ENCODE results near the gene HAGHL. TPM values are rescaled to one million over a fixed set of nuclear protein-coding genes. Genes with fewer than 3 reads are reported as not detected.
"Not testable (repeated sequence)": the region's sequence is repeated elsewhere in the genome, so short reads cannot be mapped to it uniquely, and the experiment has no call there.

The HAGHL gene
- total RNA-seq, 2 donors from 2014 or later = 12.0 to 15.8 TPM

DNA sequence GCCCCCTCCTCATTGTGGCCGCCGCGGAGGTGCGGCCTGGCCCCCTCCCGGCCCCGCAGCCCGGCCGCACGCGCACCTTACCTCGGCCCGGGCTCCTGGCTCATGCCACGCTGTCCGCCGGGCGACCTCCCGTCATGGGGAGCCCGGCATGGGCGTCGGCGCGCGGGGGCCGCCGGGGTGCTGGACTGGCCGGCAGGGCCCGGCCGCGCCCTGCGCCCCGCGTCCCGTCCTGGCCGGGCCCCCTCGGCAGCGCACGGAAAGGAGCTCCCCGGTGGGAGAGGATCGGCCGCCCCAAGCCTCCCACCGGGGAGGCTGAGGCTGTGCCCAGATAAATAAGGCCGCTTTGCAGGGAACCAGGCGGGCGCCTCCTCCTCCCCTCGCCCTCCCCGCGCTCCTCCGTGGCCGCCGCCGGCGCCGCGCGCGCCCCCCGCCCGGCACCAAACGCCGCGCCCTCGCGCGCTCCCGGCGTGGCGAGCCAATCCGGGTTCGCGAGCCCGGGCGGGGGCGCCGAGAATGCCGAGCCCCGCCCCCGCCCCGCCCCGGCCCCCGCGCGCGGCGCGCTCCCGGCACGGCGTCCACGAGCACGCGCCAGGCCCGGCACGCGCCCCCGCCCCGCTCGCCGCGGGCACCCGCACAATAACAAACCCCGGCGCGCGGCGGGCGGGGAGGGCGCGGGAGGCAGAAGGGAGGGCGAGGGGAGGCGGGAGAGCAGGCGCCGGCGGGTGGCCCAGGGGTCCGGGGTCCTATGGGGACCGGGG is 21.3 kb upstream of the HAGHL start, which contains the start of gene FBXL16:
Gene FBXL16, minus strand, starts transcription at position 371 of the 758 bp plus-strand sequence. CDS start 8,396 bp downstream, outside the sequence.
- intact Hi-C loops (cut with DNase I) = no loop called here
- ATAC-seq = no peak
- DNase-seq = no peak

DNA sequence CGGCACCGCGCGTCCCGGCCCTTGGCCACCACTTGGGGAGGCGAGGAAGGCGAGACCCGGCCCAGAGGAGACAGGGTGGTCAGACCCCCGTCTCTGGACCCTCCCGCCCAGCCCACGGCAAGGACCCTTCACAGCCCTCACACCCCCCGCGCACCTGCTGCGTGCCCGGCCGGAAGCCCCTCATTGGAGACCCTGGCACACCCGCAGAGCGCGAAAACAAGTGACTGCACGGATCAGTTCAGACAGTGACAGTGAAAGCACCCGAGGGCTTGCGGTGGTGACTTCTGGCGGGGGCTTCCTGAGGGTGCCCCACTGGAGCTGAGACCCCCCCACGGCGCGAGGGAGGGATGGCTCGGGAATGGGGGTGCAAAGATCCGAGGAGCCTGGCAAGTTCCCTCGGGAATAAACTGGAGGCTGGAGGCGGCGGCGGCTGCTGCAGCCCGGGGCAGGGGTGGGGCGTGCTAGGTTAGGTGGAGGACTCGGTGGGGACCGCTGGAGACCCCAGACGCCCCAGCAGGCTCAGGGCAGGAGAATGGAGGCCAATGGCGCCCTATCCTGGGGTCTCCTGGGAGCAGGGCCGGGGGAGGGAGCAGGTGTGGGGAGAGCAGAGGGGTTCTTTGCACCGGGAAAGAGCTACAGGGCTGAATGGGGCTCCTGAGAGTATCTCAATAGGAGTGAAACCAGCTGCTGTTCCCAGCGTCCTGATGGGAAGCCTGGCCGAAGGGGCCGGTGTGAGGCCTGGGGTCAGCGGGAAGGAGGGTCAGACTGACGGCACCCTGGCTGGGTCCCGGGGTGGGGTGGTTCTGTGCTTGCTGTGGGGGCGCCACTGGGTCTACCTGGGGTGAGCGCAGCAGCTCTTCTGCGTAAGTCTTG is 20.5 kb upstream of the HAGHL start:
- DNase-seq (no peak), ATAC-seq (no peak)
- intact Hi-C loops (cut with DNase I) = no loop called here

DNA sequence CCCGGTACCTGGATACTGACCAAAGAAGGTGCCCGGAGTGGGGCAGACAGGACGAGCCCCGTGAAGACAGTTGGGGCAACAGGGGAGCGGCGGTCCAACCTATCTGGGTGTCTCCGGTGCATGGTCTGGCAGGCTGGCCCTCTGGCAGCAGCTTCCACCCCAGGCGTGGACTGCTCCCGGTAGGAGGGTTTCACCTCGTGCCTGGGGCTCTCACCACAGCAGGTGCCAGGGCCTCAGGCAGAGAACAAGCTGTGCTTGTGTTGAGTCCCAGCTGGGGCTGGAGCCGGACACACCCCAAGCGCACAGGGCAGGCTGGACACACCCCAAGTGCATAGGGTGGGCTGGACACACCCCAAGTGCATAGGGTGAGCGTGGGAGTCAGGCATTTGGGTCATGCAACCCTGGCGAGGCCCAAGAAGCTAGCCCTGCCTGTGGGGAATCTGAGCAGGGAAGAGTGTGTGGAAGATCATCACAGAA is 19.8 kb upstream of the HAGHL start:
- DNase-seq (no peak), ATAC-seq (no peak)
- intact Hi-C loops (cut with DNase I) = no loop called here

DNA sequence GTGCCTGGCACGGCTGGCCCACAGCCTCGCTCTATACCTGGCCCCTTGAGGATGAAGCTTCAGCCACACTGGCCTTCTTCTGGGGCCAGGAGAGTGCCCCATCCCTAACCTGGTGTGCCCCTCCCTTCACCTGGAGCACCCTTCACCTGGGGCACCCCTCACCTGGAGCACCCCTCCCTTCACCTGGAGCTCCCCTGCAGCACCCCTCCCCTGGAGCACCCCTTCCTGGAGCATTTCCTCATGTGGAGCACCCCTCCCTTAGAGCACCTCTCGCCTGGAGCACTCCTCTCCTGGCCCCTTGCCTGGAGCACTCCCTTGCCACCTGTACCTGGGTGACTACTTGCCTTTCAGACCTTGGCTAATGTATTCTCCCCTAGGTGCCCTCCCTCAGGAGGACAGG is 18.9 kb upstream of the HAGHL start:
- ATAC-seq (no peak), DNase-seq (no peak)
- intact Hi-C loops (cut with DNase I) = no loop called here

DNA sequence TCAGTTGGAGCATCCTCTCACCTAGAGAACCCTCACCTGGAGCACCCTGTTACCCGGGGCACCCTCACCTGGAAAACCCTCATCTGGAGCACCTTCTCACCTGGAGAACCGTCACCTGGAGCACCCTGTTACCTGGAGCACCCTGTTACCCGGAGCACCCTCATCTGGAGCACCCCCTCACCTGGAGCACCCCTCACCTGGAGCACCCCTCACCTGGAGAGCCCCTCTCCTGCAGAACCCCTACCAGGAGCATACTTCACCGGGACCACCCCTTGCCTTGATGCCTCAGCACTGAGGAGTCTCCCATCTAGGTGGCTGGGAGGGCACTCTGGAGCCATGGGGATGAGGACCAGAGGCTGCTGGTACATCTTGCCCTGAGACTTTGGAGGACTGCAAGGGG is 17.9 kb upstream of the HAGHL start:
- no peak for ATAC-seq
- no peak for DNase-seq
- intact Hi-C loops (cut with DNase I) = no loop called here

DNA sequence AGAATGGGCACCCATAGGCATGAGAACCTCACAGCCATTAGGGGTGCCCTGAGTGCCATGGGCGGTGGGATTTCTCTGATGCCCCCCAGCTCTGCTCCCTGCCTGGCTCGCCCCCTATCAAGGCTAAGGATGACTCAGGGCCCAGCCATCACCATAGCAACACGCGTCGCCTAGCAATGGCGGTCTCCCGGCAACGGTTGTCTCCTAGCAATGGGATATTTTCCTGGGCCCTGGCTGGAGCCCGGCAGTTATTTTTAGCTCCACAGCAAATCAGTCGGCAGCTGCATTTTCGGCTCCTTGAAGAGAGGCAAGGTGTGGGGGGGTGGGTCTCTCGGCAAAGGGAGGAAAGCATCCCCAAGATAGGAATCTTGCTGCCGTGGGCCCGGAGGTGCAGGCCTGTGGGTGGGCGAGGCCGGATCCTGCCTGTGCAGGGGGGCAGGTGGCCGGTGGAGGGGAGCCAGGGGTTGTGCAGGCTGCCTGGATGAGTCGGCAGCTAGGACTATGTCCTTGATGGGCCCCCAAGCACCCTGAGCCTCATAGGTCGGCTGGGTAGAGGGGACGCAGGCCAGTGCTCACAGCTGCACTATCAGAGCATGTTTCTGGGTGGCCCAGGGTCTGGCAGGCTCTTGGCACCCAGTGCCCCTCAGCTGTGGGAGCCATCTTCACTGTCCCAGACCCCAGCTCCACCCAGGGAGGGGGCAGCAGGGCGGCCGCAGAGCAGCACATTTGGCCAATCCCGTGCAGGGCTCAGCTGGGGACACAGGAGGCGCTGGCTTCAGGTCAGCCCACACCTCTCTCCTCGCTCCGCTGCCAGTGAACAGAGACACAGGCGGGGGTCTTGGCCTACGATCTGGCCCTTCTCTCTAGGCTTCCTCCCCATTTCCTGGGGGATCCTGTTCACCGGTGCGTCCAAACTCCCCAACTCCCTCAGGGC is 17.1 kb upstream of the HAGHL start:
- intact Hi-C loops (cut with DNase I) = loop anchor here in 1 of 2 donors (5.0 to 10.0 kb wide), 2 partner anchors 77 to 345 kb away; partner anchors contain the start of genes CHTF18 and RPUSD1
- DNase-seq (no peak), ATAC-seq (no peak)

DNA sequence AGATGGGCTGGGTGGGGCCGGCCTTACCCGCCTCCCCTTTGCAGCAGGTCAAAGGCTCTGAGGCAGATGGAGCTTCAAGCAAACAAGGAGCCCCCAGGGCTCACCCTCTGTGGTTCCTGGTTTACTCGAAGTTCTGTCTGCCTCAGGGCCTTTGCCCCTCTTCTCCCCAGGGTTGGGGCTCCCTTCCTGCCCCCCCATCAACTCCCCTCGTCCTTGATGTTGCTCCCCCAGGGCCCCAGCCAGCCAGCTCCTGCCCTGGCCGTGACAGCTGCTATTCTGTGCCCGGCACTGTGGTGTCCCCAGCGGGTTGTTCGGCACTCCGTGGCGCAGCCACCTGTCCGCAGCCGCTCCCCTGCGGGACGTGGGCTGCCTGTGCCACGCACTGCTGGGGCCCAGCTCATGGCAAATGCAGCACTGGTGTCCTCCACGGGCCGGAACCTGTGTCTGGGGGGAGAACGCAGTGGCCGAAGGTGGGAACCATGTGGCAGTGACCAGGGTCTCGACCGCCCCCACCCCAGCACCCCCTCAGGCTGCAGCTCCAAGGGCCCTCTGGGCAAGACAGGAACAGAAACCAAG is 16.3 kb upstream of the HAGHL start:
- no peak for ATAC-seq
- DNase-seq = no peak
- intact Hi-C loops (cut with DNase I) = loop anchor here (1.0 to 10.0 kb wide), 3 partner anchors 75 to 344 kb away; partner anchors contain the start of genes CHTF18 (in 1 of the 2) and RPUSD1 (in 1 of the 2)

DNA sequence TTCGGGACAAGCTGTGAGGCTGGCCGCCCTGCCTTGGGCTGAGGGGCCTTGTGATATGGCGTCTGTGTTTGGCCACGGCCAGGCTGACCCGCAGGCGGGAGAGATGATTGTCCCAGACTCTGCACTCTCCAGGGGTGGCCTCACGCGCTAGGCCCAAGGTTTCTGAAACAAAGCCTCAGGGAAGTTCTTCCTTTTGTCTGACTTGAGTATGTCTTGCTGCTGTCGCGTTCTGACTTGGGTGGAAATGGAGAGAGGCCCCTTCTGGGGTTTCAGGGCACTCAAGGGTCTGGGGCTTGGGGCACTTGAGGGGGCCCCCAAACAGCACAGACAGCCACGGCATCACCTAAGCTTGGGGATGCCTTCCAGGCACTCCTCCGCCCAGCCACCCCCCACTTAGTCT is 15.8 kb upstream of the HAGHL start:
- intact Hi-C loops (cut with DNase I) = loop anchor here (1.0 to 10.0 kb wide), 3 partner anchors 74 to 344 kb away; partner anchors contain the start of genes CHTF18 (in 1 of the 2) and RPUSD1 (in 1 of the 2)
- ATAC-seq (no peak), DNase-seq (no peak)

DNA sequence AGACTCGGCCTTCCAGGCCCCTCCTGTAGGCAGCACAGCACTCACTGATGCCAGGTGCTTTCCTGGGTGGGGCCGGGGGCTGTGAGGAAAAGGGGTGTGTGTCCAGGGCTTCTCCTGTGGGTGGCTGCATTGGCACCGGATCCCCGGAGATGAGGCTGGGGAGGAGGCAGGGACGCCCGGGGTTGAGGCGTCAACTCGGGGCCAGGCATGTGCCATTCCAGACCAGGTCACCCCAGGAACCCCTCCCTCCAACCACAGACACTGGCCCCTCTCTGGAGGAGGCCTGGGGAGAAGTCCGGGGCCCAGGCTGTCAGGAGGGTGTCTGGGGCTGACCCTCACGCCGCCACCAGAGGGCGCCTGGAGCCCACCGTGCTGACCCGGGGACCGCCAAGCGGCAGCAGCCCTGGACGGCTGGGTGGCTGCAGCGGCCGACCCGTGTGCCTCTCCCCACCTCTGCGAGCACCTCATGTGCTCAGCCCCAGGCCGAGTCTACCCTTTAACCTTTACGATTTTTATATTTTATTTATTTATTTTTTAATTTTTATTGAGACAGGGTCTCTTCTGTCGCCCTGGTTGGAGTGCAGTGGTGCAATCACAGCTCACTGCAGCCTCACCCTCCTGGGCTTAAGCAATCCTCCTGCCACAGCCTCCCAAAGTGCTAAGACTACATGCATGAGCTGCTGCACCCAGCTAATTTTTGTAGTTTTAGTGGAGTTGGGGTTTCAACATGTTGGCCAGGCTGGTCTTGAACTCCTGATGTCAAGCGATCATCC is 15.2 kb upstream of the HAGHL start:
- DNase-seq (peak; percentile 82), ATAC-seq (peak; percentile 53 to 64)
- intact Hi-C loops (cut with DNase I) = loop anchor here (1.0 to 10.0 kb wide), 3 partner anchors 74 to 343 kb away; partner anchors contain the start of genes CHTF18 (in 1 of the 2) and RPUSD1 (in 1 of the 2)

DNA sequence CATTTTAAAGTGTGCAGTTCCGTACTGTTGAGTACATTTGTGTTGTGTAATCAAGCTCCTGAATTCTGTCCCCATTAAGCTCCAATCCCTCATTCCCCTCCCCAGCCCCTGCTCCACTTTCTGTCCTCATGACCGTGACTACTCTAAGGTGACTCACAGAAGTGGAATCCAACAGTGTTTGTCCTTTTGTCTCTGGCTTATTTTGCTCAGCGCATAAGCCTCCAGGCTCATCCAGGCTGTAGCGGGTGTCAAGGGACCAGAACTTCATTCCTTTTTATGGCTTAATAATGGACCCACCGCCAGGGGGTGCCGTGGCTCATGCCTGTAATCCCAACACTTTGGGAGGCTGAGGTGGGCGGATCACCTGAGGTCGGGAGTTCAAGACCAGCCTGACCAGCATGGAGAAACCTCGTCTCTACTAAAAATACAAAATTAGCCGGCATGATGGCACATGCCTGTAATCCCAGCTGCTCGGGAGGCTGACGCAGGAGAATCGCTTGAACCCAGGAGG is 14.1 kb upstream of the HAGHL start:
- not testable (repeated sequence) for DNase-seq, ATAC-seq
- intact Hi-C loops (cut with DNase I) = loop anchor here in 1 of 2 donors (5.0 to 10.0 kb wide), 2 partner anchors 75 to 342 kb away; partner anchors contain the start of genes CHTF18 and RPUSD1

DNA sequence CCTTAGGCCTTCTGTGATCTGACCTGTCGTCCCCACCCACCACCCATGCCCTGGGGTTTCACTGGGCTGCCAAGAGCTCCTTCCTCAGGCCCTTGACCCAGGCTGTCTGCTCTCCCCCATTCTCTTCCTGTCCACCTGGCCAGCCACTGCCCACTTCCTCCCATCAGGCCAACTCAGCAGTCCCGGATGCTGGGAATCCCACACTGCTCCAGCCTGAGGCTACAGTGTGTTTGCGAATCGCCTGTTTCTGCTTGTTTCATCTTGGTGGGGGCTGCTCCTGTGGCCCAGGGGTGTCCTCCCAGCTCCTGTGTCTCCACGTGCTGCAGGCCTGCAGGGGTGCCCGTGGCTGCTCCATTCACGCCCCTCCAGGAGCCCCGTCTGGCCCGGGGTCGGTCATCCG is 12.8 kb upstream of the HAGHL start:
- DNase-seq = no peak
- intact Hi-C loops (cut with DNase I) = loop anchor here in 1 of 2 donors (5.0 to 10.0 kb wide), 2 partner anchors 73 to 341 kb away; partner anchors contain the start of genes CHTF18 and RPUSD1

DNA sequence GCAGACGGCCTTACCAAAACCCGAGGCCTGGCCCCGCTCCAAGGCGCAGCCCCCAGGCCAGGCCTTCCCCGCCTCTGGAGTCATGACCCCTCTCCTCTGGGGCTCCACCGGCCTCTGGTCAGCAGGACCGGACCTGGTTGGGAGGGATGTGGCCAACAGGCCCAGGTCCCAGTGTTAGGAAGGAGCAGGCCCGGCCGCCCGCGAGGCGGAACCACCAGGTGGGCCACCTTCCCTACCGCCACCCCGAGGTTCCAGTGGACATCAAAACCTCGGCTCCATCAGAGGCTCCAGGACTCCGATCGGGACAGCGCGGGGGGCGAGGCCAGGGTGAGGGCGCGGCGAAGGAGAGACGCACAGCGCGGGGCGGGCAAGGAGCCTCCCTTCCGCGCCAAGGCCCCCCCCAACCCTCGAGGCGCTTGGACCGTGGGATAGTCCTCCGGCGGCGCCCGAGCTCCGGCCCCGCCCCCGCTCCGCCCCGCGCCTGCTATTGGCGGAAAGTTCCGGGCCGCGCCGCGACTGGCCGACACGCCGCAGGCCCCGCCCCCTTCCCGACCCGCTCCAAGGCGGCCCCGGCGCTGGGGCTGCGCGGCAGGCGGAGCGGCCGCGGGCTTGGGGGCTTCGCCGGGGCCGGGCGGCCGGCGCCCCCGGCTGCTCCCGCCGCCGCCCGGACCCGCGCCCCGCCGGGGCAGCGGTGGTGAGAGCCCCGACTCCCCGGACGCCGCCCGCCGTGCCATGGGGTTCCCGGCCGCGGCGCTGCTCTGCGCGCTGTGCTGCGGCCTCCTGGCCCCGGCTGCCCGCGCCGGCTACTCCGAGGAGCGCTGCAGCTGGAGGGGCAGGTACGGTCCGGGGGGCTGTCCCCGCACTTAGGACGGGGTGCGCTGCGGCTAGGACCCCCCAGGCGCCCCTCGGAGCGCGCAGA is 12.1 kb upstream of the HAGHL start, which contains the start of gene METRN:
Gene METRN, plus strand, starts transcription at position 561 of the 919 bp plus-strand sequence. Its CDS starts 172 bp downstream, at position 733.
- ATAC-seq = peak; percentile 85 to 95
- intact Hi-C loops (cut with DNase I) = loop anchor here in 1 of 2 donors (5.0 to 10.0 kb wide), 2 partner anchors 72 to 340 kb away; partner anchors contain the start of genes CHTF18 and RPUSD1
- DNase-seq = peak; percentile 95

More for the DNA sequence above, 12.8 kb upstream of the HAGHL start:
- no peak for ATAC-seq

DNA sequence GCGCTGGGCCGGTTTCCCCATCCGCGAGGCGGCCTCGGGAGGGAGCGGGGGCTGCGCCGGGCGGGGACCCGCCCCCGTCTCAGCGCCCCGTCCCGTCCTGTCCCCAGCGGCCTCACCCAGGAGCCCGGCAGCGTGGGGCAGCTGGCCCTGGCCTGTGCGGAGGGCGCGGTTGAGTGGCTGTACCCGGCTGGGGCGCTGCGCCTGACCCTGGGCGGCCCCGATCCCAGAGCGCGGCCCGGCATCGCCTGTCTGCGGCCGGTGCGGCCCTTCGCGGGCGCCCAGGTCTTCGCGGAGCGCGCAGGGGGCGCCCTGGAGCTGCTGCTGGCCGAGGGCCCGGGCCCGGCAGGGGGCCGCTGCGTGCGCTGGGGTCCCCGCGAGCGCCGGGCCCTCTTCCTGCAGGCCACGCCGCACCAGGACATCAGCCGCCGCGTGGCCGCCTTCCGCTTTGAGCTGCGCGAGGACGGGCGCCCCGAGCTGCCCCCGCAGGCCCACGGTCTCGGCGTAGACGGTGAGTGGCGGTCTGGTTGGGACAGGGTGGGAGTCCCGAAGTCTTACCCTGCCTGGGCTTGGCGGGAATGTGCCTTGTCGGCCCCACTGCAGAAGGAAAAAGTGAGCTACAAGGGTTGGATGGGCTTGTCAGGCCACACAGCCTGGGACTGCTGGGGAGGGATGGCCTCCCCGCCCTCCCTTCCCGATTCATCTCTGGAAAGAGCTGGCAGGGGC is 11.3 kb upstream of the HAGHL start:
- ATAC-seq (peak; percentile 1 to 7), DNase-seq (no peak)
- intact Hi-C loops (cut with DNase I) = loop anchor here in 1 of 2 donors (10.0 kb wide), 1 partner anchor 339 kb away; no protein-coding TSS in a partner anchor

DNA sequence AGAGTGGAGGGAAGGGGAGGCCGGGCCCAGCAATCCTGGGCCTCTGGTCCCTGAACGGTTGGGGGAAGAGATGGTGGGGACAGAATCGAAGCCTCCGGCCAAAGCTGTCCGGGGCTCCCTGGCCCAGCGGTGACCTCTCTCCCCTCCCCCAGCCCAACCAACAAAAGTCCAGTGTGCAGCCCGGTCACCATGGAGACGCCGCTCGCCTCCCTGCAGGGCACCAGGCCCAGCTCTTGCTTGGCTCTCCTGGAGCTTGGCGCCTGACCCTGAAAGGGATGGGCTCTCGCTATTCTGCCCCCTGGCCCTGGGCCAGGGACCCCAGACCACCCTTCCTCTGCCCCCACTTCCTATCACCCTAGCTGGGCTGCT is 10.7 kb upstream of the HAGHL start:
- intact Hi-C loops (cut with DNase I) = loop anchor here in 1 of 2 donors (10.0 kb wide), 1 partner anchor 339 kb away; no protein-coding TSS in a partner anchor
- DNase-seq = no peak
- no peak for ATAC-seq
